Colonic mucosa (tissue), 4 donors: ENCODE data around the gene LCN9. TPM values are rescaled to one million over a fixed set of nuclear protein-coding genes. Genes with fewer than 3 reads are reported as not detected.

ENCODE experiments used
- DNase-seq: peaks from one replicate; pipeline ENCODE4 v3.0.0-alpha.2; 2020
- H3K27ac ChIP-seq: fragments of 200-600 bp; one replicate; pipeline ENCODE4 v1.8.0; 2021
- H3K27me3 ChIP-seq: fragments of 200-600 bp; one replicate; pipeline ENCODE4 v1.8.0; 2021
- H3K36me3 ChIP-seq: fragments of 200-600 bp; one replicate; pipeline ENCODE4 v1.8.0; 2021
- H3K4me1 ChIP-seq: fragments of 200-600 bp; one replicate; pipeline ENCODE4 v1.8.0; 2021; ENCODE audit warnings: mild to moderate bottlenecking
- H3K4me3 ChIP-seq: fragments of 200-600 bp; one replicate; pipeline ENCODE4 v1.8.0; 2021
- H3K9ac ChIP-seq, 2 donors: one replicate each; pipeline ENCODE4 v1.7.0; 2013; ENCODE audit warnings: control low read depth in 2 of 2, low read depth in 2 of 2, low read length in 2 of 2
- H3K9me3 ChIP-seq: fragments of 200-600 bp; one replicate; pipeline ENCODE4 v1.8.0; 2021
- intact Hi-C: fragments of 100-400 bp; cut with DNase I; formaldehyde crosslinking; loops from one replicate; pipeline ENCODE4 v1.14.1; 2022
- total RNA-seq, 2 donors: library from RNA; stranded (reverse); fragmentation: NEBNext Ultra II Directional in 1 of 2; extraction: Animal tissue kit (Norgen Biotek cat#: 25700) in 1 of 2; gene quantifications; one replicate each; pipeline ENCODE4 v1.2.1, GENCODE V29; 2021
- TF ChIP-seq, protein P1 (sequence below): fragments of 200-600 bp; IDR thresholded peaks from one replicate; pipeline ENCODE4 v1.8.0; 2022; ENCODE audit warnings: antibody characterized with exemption, mild to moderate bottlenecking
- donor health status: healthy.
- donor health status: DM: no; HTN: no; CAD: no.
- donor health status: DM: no; HTN: no; CAD: no.

Gene LCN9
- total RNA-seq, 2 donors from 2014 or later: not detected

DNA sequence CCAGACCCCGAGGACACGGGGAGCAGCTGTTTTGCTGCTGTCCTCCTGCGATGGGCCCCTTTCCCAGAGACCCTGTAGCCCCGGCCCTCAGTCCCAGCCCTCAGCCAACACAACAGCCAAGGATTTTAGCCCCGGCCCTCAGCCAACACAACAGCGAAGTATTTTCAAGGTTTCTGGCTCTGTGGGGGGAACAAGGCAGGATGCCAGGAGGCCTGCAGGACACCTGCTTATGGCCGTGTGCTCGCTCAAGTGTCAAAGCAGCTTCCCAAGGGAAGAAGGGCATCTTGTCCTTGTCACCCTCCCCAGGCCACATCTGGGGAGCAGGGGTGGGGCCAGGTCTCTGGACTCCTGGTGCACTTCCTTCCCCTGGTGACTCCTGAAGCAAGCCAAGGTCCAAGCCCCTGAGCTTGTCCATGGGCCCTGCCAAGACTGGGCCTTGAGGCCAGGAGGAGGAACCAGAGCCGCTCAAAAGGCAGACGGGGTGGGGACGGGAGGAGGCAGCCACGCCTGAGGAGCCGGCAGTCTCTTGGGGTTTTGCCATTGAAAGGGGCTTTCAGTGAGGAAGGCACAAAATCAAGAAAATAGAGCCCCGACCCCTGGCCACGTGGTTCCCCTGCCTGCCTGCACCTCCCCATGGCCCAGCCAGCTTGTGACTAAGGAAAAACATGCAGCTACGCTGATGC, 49.6 kb downstream of the LCN9 start:
- Histone ChIP-seq H3K36me3 (no peaks in the 10 kb centered on the region), H3K9me3 (no peaks in the 10 kb centered on the region), H3K27ac (no peak overlapping the region), H3K4me3 (no peak overlapping the region), H3K4me1 (no peaks in the 10 kb centered on the region), H3K27me3 (peaks cover 5% of the 10 kb centered on the region), H3K9ac (no peak overlapping the region)
- TF ChIP-seq, protein P1, sequence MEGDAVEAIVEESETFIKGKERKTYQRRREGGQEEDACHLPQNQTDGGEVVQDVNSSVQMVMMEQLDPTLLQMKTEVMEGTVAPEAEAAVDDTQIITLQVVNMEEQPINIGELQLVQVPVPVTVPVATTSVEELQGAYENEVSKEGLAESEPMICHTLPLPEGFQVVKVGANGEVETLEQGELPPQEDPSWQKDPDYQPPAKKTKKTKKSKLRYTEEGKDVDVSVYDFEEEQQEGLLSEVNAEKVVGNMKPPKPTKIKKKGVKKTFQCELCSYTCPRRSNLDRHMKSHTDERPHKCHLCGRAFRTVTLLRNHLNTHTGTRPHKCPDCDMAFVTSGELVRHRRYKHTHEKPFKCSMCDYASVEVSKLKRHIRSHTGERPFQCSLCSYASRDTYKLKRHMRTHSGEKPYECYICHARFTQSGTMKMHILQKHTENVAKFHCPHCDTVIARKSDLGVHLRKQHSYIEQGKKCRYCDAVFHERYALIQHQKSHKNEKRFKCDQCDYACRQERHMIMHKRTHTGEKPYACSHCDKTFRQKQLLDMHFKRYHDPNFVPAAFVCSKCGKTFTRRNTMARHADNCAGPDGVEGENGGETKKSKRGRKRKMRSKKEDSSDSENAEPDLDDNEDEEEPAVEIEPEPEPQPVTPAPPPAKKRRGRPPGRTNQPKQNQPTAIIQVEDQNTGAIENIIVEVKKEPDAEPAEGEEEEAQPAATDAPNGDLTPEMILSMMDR: no peak
- no peak for DNase-seq
- intact Hi-C loops: no loop called here

DNA sequence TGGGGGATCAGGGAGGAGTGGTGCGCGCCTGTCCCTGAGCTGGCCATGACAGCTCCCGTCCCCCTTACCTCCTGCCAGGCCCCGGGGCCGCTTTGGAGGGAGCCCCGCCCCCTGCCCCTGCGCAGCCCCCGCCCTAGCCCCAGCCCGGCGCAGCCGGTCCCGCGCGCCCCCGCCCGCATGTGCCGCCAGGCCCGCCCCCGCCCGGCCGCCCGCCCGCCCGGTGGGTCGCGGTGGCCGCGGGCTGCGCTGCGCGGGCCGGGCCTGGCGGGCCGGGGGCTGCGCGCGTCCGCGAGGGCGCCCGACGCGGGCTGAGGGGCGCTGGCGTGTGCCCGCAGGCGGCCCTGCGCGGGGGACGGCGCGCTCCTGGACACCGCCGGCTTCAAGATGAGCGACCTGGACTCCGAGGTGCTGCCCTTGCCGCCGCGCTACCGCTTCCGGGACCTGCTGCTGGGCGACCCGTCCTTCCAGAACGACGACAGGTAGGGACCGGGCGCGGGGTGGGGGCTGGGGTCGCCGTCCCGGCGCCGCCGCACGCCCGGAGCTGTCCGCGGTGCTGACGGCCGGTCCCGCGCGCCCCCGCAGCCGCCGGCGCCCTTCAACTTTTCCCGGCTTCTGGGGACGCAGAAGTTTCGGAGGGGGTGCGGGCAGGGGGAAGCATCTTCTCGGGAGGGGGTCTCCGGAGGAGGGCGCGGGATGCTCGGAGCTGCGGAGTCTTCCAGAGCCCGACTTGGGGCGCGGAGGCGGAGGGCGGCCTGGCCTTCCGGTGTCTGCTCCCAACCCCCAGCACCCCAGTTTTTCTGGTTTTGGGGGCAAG, 51.3 kb downstream of the LCN9 start:
- Histone ChIP-seq H3K36me3 (no peaks in the 10 kb centered on the region), H3K27me3 (peaks cover 5% of the 10 kb centered on the region), H3K9me3 (no peaks in the 10 kb centered on the region), H3K4me3 (no peak overlapping the region), H3K9ac (no peak overlapping the region), H3K27ac (no peak overlapping the region), H3K4me1 (no peaks in the 10 kb centered on the region)
- intact Hi-C loops: no loop called here
- TF ChIP-seq, protein P1: no peak
- no peak for DNase-seq

DNA sequence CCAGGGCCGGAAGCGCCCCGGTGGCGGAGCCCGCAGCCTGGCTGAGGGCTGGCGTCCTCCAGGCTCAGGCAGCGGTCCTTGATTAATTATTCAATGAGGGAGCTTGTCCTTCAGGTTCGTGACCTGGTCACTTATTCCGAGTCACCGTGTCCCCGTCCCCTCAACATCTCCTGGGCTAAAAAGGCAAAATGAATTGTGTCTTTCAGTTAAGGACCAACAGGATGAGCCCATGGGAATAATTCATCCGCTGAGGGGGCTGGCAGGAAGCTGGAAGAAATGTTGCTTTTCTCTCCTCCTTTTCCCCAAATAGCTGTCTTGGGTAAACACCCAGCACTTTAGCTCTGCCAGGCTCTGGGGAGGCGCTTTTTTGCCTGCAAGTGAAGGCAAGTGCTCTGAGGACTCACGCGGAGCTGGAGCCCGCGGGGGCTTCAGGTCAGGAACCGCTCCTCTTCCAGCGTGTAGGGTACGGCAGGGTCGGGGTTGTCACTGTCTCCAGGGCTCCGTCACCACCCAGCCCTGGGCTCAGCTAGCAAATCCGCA, 52.0 kb downstream of the LCN9 start:
- no peaks in the 10 kb centered on the region for H3K9me3 ChIP-seq
- H3K4me1 ChIP-seq: no peaks in the 10 kb centered on the region
- peaks cover 5% of the 10 kb centered on the region for H3K27me3 ChIP-seq
- no peak overlapping the region for H3K4me3 ChIP-seq
- no peak overlapping the region for H3K27ac ChIP-seq
- intact Hi-C loops: no loop called here
- no peak for DNase-seq
- H3K36me3 ChIP-seq: no peaks in the 10 kb centered on the region
- H3K9ac ChIP-seq: no peak overlapping the region
- TF ChIP-seq, protein P1: no peak

DNA sequence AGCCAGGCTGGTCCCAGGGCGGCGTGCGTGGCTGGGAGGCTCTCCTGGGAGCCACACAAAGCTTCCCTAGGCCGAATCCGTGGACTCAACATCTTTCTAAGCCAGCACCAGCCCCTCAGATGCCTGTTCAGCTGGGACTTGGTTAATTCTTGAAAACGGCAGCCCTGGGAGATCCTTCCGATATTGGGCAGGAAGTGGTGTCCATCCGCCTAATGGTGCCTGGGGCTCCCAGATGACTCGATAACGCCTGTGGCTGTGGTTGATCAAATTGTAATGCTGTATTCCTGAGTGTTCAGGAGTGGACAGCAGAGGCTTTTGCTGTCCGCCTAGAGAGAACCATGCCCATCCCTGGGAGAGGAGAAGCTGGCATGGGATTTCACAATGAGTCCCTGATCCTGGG, 52.9 kb downstream of the LCN9 start:
- Histone ChIP-seq H3K27ac (no peak overlapping the region), H3K36me3 (no peaks in the 10 kb centered on the region), H3K4me3 (no peak overlapping the region), H3K9me3 (no peaks in the 10 kb centered on the region), H3K9ac (no peak overlapping the region), H3K27me3 (peaks cover 5% of the 10 kb centered on the region), H3K4me1 (no peaks in the 10 kb centered on the region)
- TF ChIP-seq, protein P1: no peak
- DNase-seq: no peak
- intact Hi-C loops: no loop called here

Other genes starting within 250 kb of the LCN9 start
- gene PPP1R26, start 183.5 kb upstream of the LCN9 start, total RNA-seq: 10 to 100 TPM; 18.9 to 19.7 TPM
- gene MRPS2, start 162.6 kb upstream of the LCN9 start, total RNA-seq: 10 to 100 TPM; 35.9 to 61.1 TPM
- gene LCN1, start 141.9 kb upstream of the LCN9 start, total RNA-seq: not detected
- not detected for gene OBP2A, start 117.2 kb upstream of the LCN9 start, total RNA-seq
- not detected for gene PAEP, start 101.6 kb upstream of the LCN9 start, total RNA-seq
- gene GLT6D1, start 23.8 kb upstream of the LCN9 start, total RNA-seq: not detected
- gene SOHLH1, start 36.2 kb downstream of the LCN9 start, total RNA-seq: not detected
- gene KCNT1, start 38.9 kb downstream of the LCN9 start, total RNA-seq: under 1 TPM in 1 of 2 donors, not detected in 1; 0.08 TPM
- 10 to 100 TPM; 14.0 to 14.4 TPM for gene CAMSAP1, start 244.2 kb downstream of the LCN9 start, total RNA-seq